WTC11 (cell line): ENCODE measurements around the gene TFAP2E. TPM values are rescaled to one million over a fixed set of nuclear protein-coding genes. Genes with fewer than 3 reads are reported as not detected.
"Not testable (repeated sequence)": the region's sequence is repeated elsewhere in the genome, so short reads cannot be mapped to it uniquely, and the experiment has no call there.

Experiments
- ATAC-seq: fragments of 200-7000 bp; cut with Tn5 transposase; 2 replicates; pipeline ENCODE4 v1.10.0; 2021; ENCODE audit warnings: mild to moderate bottlenecking, moderate library complexity
- CTCF ChIA-PET: fragments of 300-600 bp; sonication (Branson Sonifier 250); formaldehyde crosslinking; loops from one replicate; lab custom pipeline; 2021; ENCODE audit warnings: antibody characterized with exemption; lab: Charles Lee
- POLR2A ChIA-PET: fragments of 350-600 bp; sonication (Branson Sonifier 250); formaldehyde crosslinking; loops from one replicate; lab custom pipeline; 2021; ENCODE audit warnings: antibody characterized with exemption; lab: Charles Lee
- DNase-seq: peaks from one replicate; pipeline ENCODE4 v3.0.0; 2021; ENCODE audit warnings: low spot score
- H3K27ac Mint-ChIP-seq: 2 replicates; pipeline ENCODE4 v1.8.0; 2021; ENCODE audit warnings: mixed read lengths
- H3K27me3 Mint-ChIP-seq: 2 replicates; pipeline ENCODE4 v1.8.0; 2021; ENCODE audit warnings: low read depth, mild to moderate bottlenecking, moderate library complexity, mixed read lengths
- H3K36me3 Mint-ChIP-seq: 2 replicates; pipeline ENCODE4 v1.8.0; 2021; ENCODE audit warnings: mixed read lengths
- H3K4me1 Mint-ChIP-seq: 2 replicates; pipeline ENCODE4 v1.8.0; 2022; ENCODE audit warnings: mixed read lengths
- H3K4me3 Mint-ChIP-seq: 2 replicates; pipeline ENCODE4 v1.8.0; 2021; ENCODE audit warnings: mild to moderate bottlenecking, moderate library complexity, mixed read lengths
- H3K9me3 Mint-ChIP-seq: 2 replicates; pipeline ENCODE4 v1.8.0; 2021; ENCODE audit warnings: mixed read lengths
- ATF1 ChIP-seq: sonication (generic); formaldehyde crosslinking; IDR thresholded peaks from 2 replicates; pipeline ENCODE4 v1.8.1; 2023; ENCODE audit warnings: mild to moderate bottlenecking, moderate library complexity, missing genetic modification reagents
- CREB1 ChIP-seq: sonication (generic); formaldehyde crosslinking; IDR thresholded peaks from 2 replicates; pipeline ENCODE4 v1.8.0; 2023; ENCODE audit warnings: mild to moderate bottlenecking, missing genetic modification reagents
- GABPB1 ChIP-seq: sonication (generic); formaldehyde crosslinking; IDR thresholded peaks from 2 replicates; pipeline ENCODE4 v1.8.1; 2023; ENCODE audit warnings: mild to moderate bottlenecking, missing genetic modification reagents
- GTF2I ChIP-seq: fragments of 250-450 bp; sonication (Bioruptor Pico); conservative IDR thresholded peaks from 2 replicates; pipeline ENCODE4 v1.4.0; 2021; ENCODE audit warnings: mild to moderate bottlenecking
- KAT7 ChIP-seq: sonication (generic); formaldehyde crosslinking; IDR thresholded peaks from 2 replicates; pipeline ENCODE4 v1.8.1; 2023; ENCODE audit warnings: missing genetic modification reagents, mild to moderate bottlenecking, borderline replicate concordance
- MXD4 ChIP-seq: fragments of 250-450 bp; sonication (Bioruptor Pico); IDR thresholded peaks from 2 replicates; pipeline ENCODE4 v1.8.0; 2021; ENCODE audit warnings: mild to moderate bottlenecking, moderate library complexity, borderline replicate concordance
- MYBL2 ChIP-seq: sonication (generic); formaldehyde crosslinking; IDR thresholded peaks from 2 replicates; pipeline ENCODE4 v1.8.1; 2023; ENCODE audit warnings: mild to moderate bottlenecking, moderate library complexity, missing genetic modification reagents
- NFATC4 ChIP-seq: fragments of 250-450 bp; sonication (Bioruptor Pico); IDR thresholded peaks from 2 replicates; pipeline ENCODE4 v1.9.0; 2021; ENCODE audit warnings: mild to moderate bottlenecking
- NR3C1 ChIP-seq: sonication (generic); formaldehyde crosslinking; conservative IDR thresholded peaks from 2 replicates; pipeline ENCODE4 v1.8.1; 2023; ENCODE audit warnings: low read depth, mild to moderate bottlenecking, missing genetic modification reagents
- PRRX2 ChIP-seq: fragments of 250-450 bp; sonication (Bioruptor Pico); IDR thresholded peaks from 2 replicates; pipeline ENCODE4 v1.8.0; 2021; ENCODE audit warnings: mild to moderate bottlenecking
- ZNF121 ChIP-seq: sonication (generic); formaldehyde crosslinking; IDR thresholded peaks from 2 replicates; pipeline ENCODE4 v1.8.0; 2023; ENCODE audit warnings: missing genetic modification reagents
- ZNF138 ChIP-seq: sonication (generic); formaldehyde crosslinking; conservative IDR thresholded peaks from 2 replicates; pipeline ENCODE4 v1.8.1; 2022; ENCODE audit warnings: mild to moderate bottlenecking, moderate library complexity, missing genetic modification reagents
- ZNF232 ChIP-seq: sonication (generic); formaldehyde crosslinking; IDR thresholded peaks from 2 replicates; pipeline ENCODE4 v1.8.0; 2022; ENCODE audit warnings: mild to moderate bottlenecking, missing genetic modification reagents
- ZNF416 ChIP-seq: fragments of 250-450 bp; sonication (Bioruptor Pico); IDR thresholded peaks from 2 replicates; pipeline ENCODE4 v1.9.0; 2021; ENCODE audit warnings: mild to moderate bottlenecking, inconsistent platforms
- ZNF423 ChIP-seq: fragments of 250-450 bp; sonication (Bioruptor Pico); IDR thresholded peaks from 2 replicates; pipeline ENCODE4 v2.1.2; 2022; ENCODE audit warnings: mild to moderate bottlenecking, moderate library complexity
- total RNA-seq: library from RNA; stranded (reverse); gene quantifications from 3 replicates; pipeline ENCODE4 v1.2.3, GENCODE V29; 2021
- TF ChIP-seq, protein P1 (sequence below): fragments of 250-450 bp; sonication (Bioruptor Pico); IDR thresholded peaks from 2 replicates; pipeline ENCODE4 v1.8.0; 2021; ENCODE audit warnings: mild to moderate bottlenecking
- TF ChIP-seq, protein P2 (sequence below): sonication (generic); formaldehyde crosslinking; IDR thresholded peaks from 2 replicates; pipeline ENCODE4 v1.8.0; 2022; ENCODE audit warnings: mild to moderate bottlenecking, missing genetic modification reagents
- TF ChIP-seq, protein P3 (sequence below): sonication (generic); formaldehyde crosslinking; IDR thresholded peaks from 2 replicates; pipeline ENCODE4 v1.8.1; 2023; ENCODE audit warnings: mild to moderate bottlenecking, moderate library complexity, missing genetic modification reagents
- TF ChIP-seq, protein P4 (sequence below): sonication (generic); formaldehyde crosslinking; IDR thresholded peaks from 2 replicates; pipeline ENCODE4 v1.8.1; 2023; ENCODE audit warnings: mild to moderate bottlenecking, missing genetic modification reagents, moderate library complexity

TFAP2E gene
- total RNA-seq, 1 experiment from 2014 or later, result 1.7 TPM

DNA sequence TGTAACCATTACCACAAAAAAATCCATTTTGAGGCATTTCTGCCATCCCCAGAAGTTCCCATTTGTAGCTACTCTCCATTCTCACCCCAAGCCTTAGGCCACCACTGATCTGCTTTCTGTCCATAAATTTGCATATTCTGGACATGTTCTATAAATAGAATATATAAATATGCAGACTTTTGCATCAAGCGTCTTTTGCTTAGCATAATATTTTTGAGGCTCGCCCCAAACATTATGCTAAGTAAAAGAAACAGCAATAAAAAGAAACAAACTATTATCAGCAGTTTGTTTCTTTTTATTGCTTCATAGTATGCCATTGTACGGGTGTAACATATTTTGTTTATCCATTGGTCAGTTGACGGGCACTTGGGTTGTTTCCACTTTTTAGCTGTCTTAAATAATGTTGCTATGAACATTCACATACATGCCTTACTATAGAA lies 7.9 kb downstream of the TFAP2E start (continued):
- no peak for TF ChIP-seq ZNF138
- TF ChIP-seq, all 79 proteins: peak for 0

DNA sequence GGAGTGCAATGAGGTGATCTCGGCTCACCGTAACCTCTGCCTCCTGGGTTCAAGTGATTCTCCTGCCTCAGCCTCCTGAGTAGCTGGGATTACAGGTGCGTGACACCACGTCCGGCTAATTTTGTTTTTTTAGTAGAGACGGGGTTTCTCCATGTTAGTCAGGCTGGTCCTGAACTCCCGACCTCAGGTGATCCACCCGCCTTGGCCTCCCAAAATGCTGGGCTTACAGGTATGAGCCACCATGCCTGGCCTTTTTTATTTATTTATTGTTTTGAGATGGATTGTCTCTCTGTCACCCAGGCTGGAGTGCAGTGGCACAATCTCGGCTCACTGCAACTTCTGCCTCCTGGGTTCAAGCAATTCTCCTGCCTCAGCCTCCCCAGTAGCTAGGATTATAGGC lies 8.5 kb downstream of the TFAP2E start:
- CTCF ChIA-PET, POLR2A ChIA-PET, H3K27ac Mint-ChIP-seq, ATAC-seq, H3K9me3 Mint-ChIP-seq, H3K4me3 Mint-ChIP-seq, H3K36me3 Mint-ChIP-seq, DNase-seq: not testable (repeated sequence)
- peaks cover 38% of the 10 kb centered on the region for H3K27me3 Mint-ChIP-seq
- H3K4me1 Mint-ChIP-seq, result peaks cover 11% of the 10 kb centered on the region

DNA sequence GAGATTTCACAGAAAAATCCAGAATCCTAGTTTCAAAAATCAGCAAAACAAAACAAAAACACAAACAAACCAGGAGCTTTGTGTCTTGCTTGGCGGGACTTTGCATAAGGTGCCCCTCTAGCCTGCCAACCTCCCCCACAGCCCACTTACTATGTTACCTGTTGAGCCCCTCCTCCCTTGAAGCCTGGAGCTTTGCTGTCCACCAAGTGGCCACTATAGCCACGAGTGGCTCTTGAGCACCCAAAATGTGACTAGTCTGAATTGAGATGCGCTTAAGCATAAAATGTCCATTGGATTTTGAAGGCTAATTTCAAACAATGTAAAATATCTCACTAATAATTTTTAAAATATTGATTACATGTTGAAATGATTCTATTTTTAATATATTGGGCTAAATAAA lies 12.2 kb downstream of the TFAP2E start:
- ATAC-seq, result no peak

DNA sequence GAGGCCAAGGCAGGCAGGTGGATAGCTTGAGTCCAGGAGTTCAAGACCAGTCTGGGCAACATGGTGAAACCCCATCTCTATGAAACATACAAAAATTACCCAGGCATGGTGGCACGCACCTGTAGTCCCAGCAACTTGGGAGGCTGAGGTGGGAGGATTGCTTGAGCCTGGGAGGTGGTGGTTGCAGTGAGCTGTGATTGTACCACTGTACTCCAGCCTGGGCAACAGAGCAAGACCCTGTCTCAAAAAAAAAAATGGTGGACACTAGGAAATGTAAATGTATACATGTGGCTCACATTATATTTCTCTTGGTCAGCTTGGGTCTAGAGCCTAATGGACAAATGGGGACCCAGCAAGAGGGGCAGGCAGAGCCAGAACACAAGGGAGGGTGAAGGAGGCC lies 12.7 kb downstream of the TFAP2E start:
- not testable (repeated sequence) for ATAC-seq, H3K4me3 Mint-ChIP-seq, DNase-seq, H3K27ac Mint-ChIP-seq, H3K9me3 Mint-ChIP-seq, H3K36me3 Mint-ChIP-seq, H3K27me3 Mint-ChIP-seq
- TF ChIP-seq ZNF121 (CRISPR knock-in tag), result 0 out of 2 replicates have a peak, but pooled peaks have one; percentile 39
- H3K4me1 Mint-ChIP-seq, result peaks cover 10% of the 10 kb centered on the region; the same call in 1 of the 2 replicates
- POLR2A ChIA-PET, result interaction anchor here (0.5 kb wide), 1 partner anchor 47 kb away, joined by 3 read pairs; no protein-coding TSS in a partner anchor
- CTCF ChIA-PET, result interaction anchor here (1.2 to 4.4 kb wide), 3 partner anchors 21 to 141 kb away, joined by 4 to 19 read pairs (median 4); no protein-coding TSS in a partner anchor

More for the DNA sequence above, 12.2 kb downstream of the TFAP2E start:
- TF ChIP-seq GTF2I (CRISPR knock-in tag) (no peak), NFATC4 (CRISPR knock-in tag) (no peak), MYBL2 (CRISPR knock-in tag) (no peak), ZNF423 (no peak), GABPB1 (CRISPR knock-in tag) (no peak), CREB1 (CRISPR knock-in tag) (no peak), ATF1 (CRISPR knock-in tag) (no peak), ZNF232 (CRISPR knock-in tag) (no peak), NR3C1 (no peak), KAT7 (no peak), PRRX2 (no peak), MXD4 (CRISPR knock-in tag) (no peak), ZNF416 (CRISPR knock-in tag) (no peak)
- TF ChIP-seq, protein P1, sequence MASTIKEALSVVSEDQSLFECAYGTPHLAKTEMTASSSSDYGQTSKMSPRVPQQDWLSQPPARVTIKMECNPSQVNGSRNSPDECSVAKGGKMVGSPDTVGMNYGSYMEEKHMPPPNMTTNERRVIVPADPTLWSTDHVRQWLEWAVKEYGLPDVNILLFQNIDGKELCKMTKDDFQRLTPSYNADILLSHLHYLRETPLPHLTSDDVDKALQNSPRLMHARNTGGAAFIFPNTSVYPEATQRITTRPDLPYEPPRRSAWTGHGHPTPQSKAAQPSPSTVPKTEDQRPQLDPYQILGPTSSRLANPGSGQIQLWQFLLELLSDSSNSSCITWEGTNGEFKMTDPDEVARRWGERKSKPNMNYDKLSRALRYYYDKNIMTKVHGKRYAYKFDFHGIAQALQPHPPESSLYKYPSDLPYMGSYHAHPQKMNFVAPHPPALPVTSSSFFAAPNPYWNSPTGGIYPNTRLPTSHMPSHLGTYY (CRISPR knock-in tag), result no peak
- TF ChIP-seq, protein P2, sequence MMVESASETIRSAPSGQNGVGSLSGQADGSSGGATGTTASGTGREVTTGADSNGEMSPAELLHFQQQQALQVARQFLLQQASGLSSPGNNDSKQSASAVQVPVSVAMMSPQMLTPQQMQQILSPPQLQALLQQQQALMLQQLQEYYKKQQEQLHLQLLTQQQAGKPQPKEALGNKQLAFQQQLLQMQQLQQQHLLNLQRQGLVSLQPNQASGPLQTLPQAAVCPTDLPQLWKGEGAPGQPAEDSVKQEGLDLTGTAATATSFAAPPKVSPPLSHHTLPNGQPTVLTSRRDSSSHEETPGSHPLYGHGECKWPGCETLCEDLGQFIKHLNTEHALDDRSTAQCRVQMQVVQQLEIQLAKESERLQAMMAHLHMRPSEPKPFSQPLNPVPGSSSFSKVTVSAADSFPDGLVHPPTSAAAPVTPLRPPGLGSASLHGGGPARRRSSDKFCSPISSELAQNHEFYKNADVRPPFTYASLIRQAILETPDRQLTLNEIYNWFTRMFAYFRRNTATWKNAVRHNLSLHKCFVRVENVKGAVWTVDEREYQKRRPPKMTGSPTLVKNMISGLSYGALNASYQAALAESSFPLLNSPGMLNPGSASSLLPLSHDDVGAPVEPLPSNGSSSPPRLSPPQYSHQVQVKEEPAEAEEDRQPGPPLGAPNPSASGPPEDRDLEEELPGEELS (CRISPR knock-in tag), result no peak
- TF ChIP-seq, protein P3, sequence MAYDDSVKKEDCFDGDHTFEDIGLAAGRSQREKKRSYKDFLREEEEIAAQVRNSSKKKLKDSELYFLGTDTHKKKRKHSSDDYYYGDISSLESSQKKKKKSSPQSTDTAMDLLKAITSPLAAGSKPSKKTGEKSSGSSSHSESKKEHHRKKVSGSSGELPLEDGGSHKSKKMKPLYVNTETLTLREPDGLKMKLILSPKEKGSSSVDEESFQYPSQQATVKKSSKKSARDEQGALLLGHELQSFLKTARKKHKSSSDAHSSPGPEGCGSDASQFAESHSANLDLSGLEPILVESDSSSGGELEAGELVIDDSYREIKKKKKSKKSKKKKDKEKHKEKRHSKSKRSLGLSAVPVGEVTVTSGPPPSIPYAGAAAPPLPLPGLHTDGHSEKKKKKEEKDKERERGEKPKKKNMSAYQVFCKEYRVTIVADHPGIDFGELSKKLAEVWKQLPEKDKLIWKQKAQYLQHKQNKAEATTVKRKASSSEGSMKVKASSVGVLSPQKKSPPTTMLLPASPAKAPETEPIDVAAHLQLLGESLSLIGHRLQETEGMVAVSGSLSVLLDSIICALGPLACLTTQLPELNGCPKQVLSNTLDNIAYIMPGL (CRISPR knock-in tag), result no peak
- TF ChIP-seq, protein P4, sequence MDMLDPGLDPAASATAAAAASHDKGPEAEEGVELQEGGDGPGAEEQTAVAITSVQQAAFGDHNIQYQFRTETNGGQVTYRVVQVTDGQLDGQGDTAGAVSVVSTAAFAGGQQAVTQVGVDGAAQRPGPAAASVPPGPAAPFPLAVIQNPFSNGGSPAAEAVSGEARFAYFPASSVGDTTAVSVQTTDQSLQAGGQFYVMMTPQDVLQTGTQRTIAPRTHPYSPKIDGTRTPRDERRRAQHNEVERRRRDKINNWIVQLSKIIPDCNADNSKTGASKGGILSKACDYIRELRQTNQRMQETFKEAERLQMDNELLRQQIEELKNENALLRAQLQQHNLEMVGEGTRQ (CRISPR knock-in tag), result no peak
- TF ChIP-seq, all 79 proteins: peak for 0
- peaks cover 3% of the 10 kb centered on the region for H3K27me3 Mint-ChIP-seq
- no peak overlapping the region for H3K4me3 Mint-ChIP-seq
- POLR2A ChIA-PET, result no interaction called here
- CTCF ChIA-PET, result interaction anchor here (0.9 to 4.4 kb wide), 5 partner anchors 8 to 142 kb away, joined by 3 to 19 read pairs (median 4); no protein-coding TSS in a partner anchor
- DNase-seq, result no peak
- no peaks in the 10 kb centered on the region for H3K9me3 Mint-ChIP-seq
- H3K27ac Mint-ChIP-seq, result no peak overlapping the region
- peaks cover 10% of the 10 kb centered on the region; the same call in 1 of the 2 replicates for H3K4me1 Mint-ChIP-seq
- H3K36me3 Mint-ChIP-seq, result no peaks in the 10 kb centered on the region
